ENCODE data around the gene LMNTD1.
A peak's percentile ranks its signal among the peaks of the same experiment; 100 is the strongest.

The LMNTD1 gene

DNA sequence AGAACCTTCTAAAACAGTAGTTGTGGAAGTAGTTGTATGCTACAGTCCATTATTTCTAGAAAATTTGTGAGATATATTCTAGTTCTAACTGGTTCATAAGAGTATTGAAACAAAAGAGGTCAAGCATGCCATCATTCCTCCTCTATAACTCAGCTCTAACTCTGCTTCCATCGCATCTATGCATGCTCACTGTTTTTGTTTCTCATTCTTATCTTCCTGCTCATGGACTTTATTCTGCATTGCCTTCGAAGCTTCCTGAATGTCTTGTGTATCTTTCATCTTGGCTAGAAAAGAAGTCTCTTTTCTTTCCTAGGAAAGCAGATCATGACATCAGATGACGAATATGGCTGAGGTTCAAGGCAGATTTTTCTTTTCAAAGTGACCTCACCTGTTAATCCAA, 402 bp downstream of the LMNTD1 start:
- peak; percentile 75 for DNase-seq (ENCODE audit: low read depth)

DNA sequence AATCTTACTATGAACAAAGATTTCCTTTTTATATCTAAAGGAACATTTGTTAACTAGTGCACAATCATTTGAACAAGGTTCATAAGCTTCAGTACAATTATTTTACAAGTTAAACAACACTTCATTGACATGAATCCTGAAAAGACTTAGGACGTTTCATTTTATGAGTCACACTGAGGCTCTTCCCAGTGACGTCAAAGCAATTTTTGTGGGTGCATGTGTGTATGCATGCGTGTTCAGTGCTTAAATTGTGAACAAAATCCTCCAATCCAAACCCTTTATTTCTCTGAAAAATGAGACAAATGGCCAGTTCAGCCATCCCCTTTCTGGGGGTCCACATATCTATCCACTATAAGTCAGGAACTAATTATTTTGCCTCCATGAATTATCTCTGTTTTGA, 2.9 kb downstream of the LMNTD1 start:
- peak; percentile 77 for DNase-seq (ENCODE audit: low read depth)

DNA sequence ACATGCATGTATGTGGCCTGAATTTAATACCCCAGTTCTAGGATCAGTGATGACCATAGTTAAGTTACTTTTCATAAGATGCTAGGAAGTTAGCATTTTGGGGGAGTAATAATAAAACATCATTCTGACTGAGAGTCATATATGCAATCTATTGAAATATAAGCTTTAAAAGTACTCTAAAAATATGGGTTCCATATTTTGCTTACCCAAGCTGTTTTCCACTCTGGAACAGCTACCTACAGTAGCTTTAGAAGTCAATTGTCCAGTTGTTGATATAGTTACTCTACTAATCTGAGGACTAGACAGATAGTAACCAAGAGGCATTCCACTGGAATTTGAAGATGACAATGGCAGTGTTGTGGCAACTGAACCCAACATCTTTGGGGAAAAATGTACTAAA, 4.0 kb downstream of the LMNTD1 start:
- no peak for DNase-seq (ENCODE audit: low read depth)

DNA sequence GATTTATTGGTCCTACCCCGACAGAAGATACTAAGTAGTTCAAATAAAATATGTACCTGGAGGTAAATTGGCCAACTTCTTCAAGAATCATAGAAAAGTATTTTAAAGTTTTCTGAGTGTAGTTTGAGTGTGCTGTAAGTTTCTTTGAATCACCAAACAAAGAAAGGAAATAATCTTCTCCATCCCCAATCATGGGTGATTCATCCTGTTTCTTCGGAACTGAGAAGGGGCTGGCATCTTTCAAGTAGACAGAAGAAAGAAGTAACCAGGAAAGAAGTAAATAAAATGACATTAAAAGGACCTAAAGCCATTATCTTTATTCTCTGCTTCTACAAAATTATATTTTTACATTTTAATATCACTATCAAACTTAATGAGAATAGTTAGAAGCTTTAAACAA, 6.8 kb downstream of the LMNTD1 start:
- DNase-seq (ENCODE audit: low read depth): peak; percentile 19

DNA sequence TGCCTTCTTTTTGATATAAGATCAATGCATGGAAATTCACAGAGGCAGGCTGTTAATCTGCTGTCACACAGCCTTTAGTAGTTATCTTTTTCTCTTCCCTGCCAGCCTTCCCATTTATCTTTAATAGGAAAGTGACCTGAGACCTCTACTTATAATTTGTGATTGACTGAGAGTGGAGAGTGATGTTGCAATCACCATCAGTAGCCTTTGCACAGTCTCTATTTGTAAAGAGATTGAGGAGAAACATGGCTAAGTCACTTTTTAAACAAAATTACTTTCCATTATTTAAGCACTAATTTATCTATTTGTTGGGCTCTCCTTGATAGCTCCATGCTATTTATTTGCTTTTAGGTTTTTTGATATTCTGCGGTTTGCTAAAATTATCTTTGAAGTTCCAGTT, 19.9 kb downstream of the LMNTD1 start:
- no peak for DNase-seq (ENCODE audit: low read depth)

DNA sequence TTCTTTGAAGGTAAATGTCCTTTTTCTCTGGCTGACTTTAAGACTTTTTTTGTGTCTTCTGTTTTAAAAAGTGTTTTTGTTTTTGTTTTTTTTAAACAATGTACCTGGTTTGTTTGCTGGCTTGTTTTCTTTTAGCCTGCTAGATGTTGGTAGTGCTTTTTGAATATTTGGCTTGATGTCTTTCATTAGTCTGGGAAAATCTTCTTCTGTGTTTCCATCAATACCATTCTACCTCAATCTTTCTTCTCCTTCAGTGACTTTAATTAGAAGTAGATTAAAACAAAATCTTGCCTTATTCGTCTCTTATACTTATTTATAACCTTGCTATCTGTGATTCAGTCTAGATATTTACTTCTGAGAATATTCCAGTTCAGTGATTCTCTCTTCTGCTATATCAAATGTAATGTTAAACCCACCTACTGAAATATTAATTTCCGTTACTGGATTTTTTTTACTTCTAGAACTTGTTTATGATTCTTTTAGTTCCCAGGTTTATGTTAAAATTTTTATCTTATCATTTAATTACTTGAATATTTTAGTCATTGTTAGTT, 21.5 kb downstream of the LMNTD1 start:
- no peak for DNase-seq (ENCODE audit: low read depth)

DNA sequence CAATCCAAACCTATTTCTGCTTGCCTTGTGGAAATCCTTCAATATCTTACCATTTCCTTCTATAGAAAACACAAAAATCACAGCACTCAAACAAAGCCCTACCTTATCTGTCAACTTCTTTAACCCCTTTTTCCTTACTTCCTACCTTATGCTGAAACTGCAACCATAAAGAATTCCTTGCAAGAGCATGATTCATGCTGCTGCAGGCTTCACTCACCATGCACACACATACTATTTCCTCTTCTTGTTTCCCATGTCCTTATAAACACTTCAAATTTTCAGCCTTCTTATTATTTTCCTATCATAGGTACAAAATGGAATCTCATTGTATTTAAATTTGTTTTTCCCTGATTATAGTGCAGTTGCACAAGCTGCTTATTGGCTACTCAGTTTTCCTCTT, 23.3 kb downstream of the LMNTD1 start:
- DNase-seq (ENCODE audit: low read depth): peak; percentile 62

DNA sequence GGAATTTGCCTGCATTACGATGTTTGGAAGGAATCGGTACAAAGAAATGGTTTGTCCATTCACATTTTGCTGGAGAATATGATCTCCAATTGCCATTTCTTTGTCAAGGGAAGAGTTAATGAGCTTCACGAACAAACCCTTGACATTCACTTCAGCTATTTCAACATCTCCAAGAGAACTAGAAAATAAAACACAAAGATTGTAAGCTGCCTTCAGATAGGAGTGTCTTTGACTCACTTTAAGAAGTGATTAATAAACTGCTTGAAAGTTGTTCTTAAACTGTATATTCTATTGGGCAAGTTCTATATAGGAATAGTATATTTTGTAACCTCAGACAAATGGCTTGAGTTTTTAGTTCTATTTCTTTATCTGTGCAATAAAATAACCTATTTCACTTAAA, 26.3 kb downstream of the LMNTD1 start:
- DNase-seq (ENCODE audit: low read depth): no peak

DNA sequence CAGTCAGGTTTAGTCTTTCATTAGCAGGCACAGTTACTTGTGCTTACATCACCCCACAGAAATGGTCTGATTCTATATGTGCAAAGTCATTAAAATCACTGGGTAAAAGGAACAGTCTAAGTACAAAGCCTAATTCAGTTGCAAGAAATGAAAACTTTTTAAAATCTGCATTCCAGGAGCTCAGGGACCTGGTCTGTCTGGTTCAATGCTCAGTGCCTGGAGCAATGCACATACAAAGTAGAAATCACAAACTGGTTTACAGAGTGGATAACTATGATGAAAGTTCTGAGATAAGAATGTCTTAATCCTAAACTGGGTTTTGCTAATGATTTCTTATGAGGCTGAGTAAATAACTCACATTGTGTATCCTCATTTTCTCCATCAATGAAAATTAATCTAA, 28.7 kb downstream of the LMNTD1 start:
- DNase-seq (ENCODE audit: low read depth): no peak

DNA sequence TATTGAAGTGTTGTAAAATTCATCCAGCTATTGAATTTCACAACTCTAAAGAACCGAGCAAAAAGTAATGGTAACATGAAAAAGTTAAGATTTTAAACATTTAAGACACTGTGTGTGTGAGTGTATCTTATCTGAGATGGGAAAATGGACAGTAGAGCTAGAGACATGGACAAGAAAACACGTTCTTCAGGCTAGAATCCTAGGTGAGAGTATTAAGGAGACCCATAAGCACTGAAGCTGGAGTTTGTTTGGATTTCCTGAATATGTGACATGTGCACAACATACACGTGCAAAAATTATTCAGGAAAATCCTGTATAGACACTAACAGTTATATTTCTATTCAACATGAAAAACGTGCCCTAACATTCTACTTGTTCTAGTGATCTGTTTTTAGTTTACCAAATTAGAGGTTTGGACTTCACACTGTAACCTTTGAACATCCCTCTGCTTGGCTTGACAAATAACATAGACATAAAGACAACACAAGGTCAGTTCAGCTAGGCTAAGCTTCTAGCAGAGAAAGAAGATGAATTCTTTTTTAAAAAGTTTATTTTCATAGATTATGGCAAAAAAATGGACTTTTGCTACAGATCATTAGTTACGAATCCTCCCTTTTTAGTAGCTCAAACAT, 31.3 kb downstream of the LMNTD1 start:
- DNase-seq (ENCODE audit: low read depth): no peak

DNA sequence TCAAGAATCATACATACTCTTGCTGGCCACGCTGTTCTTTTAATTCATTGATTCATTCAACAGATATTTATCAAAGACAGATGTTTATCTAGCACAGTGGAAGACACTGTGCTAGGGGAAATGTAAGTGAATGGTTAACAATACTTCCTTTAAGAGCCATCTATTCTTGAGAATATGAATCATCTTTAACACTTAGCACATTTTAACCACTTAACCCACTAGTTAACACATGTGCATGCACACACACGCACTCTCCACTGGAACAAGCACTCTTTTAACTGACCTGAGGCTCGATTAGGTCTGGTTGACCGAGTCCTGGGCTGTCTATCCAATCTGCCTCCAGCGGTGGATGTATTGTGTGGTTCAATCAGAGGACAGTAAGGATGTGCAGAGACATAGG, 34.6 kb downstream of the LMNTD1 start:
- DNase-seq (ENCODE audit: low read depth): peak; percentile 38

DNA sequence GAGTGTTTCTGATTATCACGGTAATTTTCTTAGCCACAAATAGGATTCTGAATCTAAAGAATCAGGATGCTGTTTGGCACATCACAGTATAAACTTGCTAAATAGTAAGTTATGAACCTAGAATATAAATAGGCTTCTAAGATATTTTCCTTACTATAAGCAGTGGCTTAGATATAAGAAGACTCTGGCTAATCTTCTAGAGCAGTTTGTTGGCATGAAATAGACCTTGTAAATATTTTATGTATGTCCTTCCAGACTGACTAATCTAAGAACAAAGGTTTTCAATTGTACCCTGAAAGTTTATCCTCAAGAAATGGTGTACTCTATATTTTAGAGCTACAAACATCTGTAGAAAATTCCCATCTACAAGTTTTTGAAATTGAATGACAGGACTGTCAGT, 48.3 kb downstream of the LMNTD1 start:
- DNase-seq (ENCODE audit: low read depth): no peak

DNA sequence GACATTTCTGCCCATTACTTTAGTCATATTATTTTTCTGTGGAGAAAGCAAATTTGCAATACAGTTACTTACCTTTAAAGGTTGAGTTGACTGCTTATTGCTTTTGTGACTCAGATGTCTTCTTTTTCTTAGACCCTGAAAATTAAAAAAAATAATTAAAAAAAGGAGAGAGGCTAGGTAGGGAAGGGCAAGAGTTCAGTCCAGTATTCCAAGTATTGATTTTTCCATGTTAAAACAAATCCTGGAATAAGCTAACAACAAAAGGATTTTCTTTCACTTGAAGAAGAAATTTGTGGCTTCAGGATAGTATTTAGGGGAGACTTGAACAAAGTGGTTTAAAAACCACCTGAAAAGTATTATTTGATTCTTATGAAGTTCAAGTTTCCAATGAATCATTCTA, 49.4 kb downstream of the LMNTD1 start:
- DNase-seq (ENCODE audit: low read depth): no peak

DNA sequence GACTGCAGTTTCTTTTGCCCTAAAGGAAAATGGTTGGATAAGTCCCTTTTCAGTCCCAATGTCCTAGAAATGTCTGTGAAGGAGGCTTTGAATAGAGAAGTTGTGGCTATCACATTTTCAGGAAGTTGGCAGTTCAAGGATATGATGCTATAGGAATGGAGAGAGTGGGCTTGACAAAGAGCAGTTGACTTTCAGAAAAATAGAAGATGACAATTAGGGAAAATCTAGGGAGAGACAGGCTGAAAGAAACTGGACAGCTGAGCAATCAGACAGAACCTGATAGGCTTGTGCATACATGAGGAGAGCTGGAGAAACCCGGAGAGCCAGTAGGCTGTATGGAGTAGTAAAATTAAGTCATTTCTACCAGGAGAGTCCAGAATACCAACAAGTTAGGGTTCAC, 50.5 kb downstream of the LMNTD1 start:
- DNase-seq (ENCODE audit: low read depth): no peak

DNA sequence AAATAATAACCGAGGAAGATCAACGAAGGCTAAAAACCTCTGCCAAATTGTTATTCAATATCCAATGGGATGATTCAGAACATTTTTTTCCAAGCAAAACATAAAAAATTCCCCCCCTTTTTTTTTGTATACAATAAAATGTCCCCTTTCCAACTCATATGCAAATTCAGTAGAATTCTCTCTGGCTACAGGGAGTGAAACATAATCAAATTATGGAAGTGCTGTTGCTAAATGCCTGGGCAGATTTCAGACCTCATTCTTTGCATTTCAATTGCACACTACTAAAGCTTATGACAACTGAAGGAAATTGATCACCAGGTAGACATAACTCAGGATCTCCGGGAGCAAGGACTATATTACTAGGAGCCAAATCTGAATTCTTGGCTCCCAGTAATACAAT, 51.0 kb downstream of the LMNTD1 start:
- DNase-seq (ENCODE audit: low read depth): no peak

DNA sequence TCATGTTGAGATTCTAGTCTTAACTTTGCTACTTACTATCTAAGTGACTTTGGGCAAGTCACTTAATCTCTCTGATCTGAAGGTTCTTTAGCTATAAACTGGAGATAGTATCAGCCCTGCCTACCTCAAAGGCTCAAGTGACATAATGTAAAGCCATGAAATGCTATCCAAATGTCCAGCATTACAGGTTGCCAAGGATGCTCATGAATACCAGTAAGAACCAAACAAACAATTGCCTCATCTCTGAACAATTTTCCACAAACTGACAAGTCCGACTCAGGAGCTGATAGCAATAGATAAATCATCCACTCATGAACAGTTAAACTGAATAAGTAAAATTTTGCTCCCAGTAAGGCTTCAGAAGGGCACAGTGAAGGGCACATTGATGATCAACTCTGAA, 51.5 kb downstream of the LMNTD1 start:
- DNase-seq (ENCODE audit: low read depth): peak; percentile 74

DNA sequence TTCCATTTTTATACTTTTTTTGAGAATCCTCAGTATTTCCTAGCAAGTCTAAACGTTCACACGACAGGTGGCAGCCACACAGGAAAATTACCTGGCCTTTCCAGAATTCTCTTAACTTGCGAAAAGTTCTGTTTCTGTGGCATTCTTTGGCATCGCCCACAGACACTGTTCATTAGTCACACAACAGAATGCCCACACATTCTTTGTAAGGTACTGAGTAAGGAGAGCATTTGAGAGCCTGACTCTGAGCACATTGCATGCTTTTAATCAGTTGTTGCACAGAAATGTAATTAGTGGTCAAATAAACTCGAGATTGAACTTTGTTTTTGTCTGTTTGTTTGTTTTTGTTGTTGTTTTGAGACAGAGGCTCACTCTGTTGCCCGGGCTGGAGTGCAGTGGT, 52.4 kb downstream of the LMNTD1 start:
- DNase-seq (ENCODE audit: low read depth): no peak

DNA sequence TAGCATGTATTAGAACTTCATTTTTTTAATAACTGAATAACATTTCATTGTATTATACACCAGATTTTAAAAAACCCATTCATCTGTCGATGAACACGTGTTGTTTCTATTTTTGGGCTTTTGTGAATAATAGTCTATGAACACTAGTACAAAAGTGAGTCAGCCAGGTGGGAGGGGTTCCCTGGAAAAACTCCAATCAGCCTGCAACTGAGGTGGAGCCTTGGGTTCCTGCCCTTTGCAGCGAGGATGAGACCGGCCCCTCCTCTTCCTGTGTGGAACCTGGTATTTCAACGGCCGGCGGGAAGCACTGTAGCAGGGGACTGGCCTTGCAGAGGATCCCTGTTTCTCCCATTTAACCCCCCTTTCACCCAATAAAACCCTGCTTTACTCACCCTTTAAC, 56.1 kb downstream of the LMNTD1 start:
- DNase-seq (ENCODE audit: low read depth): peak; percentile 57

DNA sequence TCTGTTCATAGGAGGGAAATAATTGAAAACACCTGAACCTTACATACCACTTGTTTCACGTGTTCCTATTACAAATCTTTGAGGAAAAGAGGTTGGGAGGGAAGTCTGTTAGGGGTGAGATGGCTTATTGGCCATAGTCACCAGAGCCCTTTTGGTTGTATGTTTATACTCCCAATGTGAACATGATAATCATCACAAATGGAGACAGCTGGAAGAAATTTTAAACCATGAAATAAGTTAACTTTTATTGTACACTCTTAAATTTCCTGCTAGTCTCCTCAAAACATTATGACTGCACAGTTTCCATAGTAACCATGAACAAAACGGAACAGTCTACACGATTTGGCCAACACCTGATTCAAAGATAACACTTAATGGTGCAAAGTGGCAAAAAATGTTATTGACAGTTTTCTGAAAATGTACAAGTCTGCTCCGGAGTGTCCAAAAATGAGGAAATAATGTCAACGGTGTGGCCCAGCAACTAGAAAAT, 56.9 kb downstream of the LMNTD1 start:
- DNase-seq (ENCODE audit: low read depth): peak; percentile 13

DNA sequence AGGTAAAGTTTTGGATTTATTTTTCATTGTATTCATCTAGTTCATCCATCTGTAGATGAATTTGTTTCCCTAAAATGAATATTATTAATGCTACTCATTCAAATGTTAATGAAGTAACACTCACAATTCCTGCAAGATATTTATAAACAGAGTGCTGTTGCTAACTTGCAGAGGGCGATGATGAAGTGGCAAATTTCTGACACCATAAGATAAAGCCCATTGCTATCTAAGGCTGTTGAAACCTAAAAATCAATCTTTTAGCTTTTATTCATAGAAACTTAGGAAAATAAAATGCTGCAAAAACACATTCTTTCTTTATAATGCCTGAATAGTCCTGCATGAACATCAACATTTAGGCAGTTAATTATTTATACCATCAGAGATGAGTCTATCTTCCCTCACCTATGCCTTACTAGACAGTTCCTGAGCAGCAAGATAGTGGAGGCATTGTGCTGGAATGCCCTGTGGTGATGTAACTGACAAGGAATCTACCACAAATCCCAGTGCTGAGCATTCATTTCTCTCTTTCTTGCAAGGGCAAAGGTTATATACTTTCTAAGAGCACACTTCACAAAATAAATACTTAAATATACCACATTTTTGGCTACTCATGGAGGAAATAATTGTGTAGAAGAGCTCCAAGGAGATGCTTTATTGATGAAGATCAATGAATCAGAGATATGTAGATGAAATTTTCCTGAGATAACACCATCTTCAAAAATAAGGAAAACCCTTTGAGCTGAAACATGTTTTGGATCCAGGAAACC, 57.6 kb downstream of the LMNTD1 start:
- peak; percentile 93 for DNase-seq (ENCODE audit: low read depth)

DNA sequence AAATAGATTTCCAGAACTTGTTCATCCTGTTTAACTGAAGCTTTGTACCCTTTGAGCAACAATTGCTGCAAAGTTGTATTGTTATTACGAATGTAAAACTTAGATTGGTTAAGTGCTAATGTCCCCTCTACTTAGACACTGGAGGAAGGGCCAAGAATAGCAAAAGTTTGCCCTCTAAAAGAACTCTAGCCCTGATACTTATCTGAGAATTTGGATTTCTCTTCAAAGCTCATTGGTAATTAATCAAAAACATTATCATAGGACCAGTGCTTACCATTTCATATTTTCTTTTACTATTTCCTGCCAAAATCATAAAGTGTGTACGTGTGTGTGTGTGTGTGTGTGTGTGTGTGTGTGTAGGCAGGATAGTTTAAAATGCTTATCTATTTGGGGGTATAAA, 58.2 kb downstream of the LMNTD1 start:
- DNase-seq (ENCODE audit: low read depth): no peak

DNA sequence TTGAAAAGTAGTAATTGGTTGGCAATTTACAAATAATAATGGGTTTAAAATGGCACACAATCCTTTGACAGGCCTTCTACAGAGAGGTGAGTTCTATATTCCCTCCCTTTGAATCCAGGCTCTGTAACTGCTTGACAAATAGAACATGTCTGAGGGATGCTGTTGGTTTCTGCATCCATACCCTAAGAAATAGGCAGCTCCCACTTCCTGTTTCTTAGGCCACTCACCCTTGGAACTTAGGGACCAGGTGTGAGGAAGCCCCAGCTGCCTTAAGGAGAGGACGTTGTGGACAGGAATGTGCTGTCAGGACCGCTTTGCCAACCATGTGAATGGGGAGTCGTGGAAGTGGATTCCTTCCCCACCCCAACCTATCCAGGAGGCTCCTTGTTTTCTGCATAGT, 59.4 kb downstream of the LMNTD1 start:
- DNase-seq (ENCODE audit: low read depth): no peak
